Activated CD4-positive, alpha-beta T cell treated with anti-CD3 and anti-CD28 coated beads for 1 hour (primary cell): ENCODE measurements around the gene DGKD.

Experiments
- DNase-seq: peaks from one replicate; pipeline ENCODE4 v3.0.0-alpha.2; 2020

The DGKD gene

GRCh38 chr2:233339427-233339826 is 14.9 kb upstream of the DGKD start:
- no peak for DNase-seq

- no peak for DNase-seq
Observed at GRCh38 chr2:233341296-233341695, 13.0 kb upstream of the DGKD start.

- DNase-seq: no peak
Observed at GRCh38 chr2:233342301-233342700, 12.0 kb upstream of the DGKD start.

- no peak for DNase-seq
Observed at GRCh38 chr2:233343171-233343705, 11.1 kb upstream of the DGKD start.

GRCh38 chr2:233346376-233346775 is 7.9 kb upstream of the DGKD start:
- no peak for DNase-seq

GRCh38 chr2:233346930-233347329 is 7.4 kb upstream of the DGKD start:
- DNase-seq: no peak

GRCh38 chr2:233349005-233349998 is 5.0 kb upstream of the DGKD start:
- no peak for DNase-seq

- DNase-seq: no peak
Observed at GRCh38 chr2:233350708-233351107, 3.6 kb upstream of the DGKD start.

GRCh38 chr2:233351423-233351822 is 2.9 kb upstream of the DGKD start:
- no peak for DNase-seq

- no peak for DNase-seq
Observed at GRCh38 chr2:233352141-233352842, 2.0 kb upstream of the DGKD start.

- DNase-seq: no peak
Observed at GRCh38 chr2:233353101-233353768, 1.1 kb upstream of the DGKD start.

GRCh38 chr2:233354500-233354924 is 218 bp downstream of the DGKD start:
- DNase-seq: no peak

GRCh38 chr2:233354971-233355574 is 779 bp downstream of the DGKD start:
- no peak for DNase-seq

GRCh38 chr2:233355916-233356315 is 1.6 kb downstream of the DGKD start:
- DNase-seq: no peak

- no peak for DNase-seq
Observed at GRCh38 chr2:233356546-233357308, 2.4 kb downstream of the DGKD start.

GRCh38 chr2:233358335-233358734 is 4.0 kb downstream of the DGKD start:
- DNase-seq: no peak

GRCh38 chr2:233358947-233359346 is 4.7 kb downstream of the DGKD start:
- no peak for DNase-seq

GRCh38 chr2:233359823-233360222 is 5.5 kb downstream of the DGKD start:
- DNase-seq: no peak

- DNase-seq: no peak
Observed at GRCh38 chr2:233360771-233361176, 6.5 kb downstream of the DGKD start.

- DNase-seq: no peak
Observed at GRCh38 chr2:233361297-233361696, 7.0 kb downstream of the DGKD start.

- no peak for DNase-seq
Observed at GRCh38 chr2:233362742-233363141, 8.4 kb downstream of the DGKD start.

- no peak for DNase-seq
Observed at GRCh38 chr2:233363744-233364235, 9.5 kb downstream of the DGKD start.
